LNCAP (cell line): ENCODE results near the gene KLF13.

Experiments used
- TF ChIP-seq, protein P1 (sequence below): fragments of 450-650 bp; IDR thresholded peaks from 2 replicates; pipeline ENCODE4 v1.5.1; 2017; ENCODE audit warnings: mild to moderate bottlenecking

The KLF13 gene

DNA sequence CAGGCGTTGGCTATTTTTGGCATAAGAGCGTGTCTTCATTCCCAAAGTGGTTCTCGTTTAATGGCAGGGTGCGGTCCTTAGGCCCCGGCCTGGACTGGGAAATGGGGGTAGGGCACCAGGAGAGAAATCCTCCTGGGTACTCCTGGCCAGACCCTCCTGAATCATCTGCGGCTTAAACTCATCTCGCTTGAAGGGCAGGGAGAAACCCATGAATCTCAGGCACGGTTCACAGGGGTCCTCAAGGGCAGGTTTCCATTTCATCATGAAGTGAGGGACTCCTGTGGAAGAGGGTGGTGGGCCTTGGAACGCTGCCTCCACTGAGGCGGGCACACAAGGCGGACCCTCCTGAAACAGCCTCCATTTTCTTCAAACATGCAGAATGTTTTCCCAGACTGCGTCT, 48.4 kb downstream of the KLF13 start:
- TF ChIP-seq, protein P1, sequence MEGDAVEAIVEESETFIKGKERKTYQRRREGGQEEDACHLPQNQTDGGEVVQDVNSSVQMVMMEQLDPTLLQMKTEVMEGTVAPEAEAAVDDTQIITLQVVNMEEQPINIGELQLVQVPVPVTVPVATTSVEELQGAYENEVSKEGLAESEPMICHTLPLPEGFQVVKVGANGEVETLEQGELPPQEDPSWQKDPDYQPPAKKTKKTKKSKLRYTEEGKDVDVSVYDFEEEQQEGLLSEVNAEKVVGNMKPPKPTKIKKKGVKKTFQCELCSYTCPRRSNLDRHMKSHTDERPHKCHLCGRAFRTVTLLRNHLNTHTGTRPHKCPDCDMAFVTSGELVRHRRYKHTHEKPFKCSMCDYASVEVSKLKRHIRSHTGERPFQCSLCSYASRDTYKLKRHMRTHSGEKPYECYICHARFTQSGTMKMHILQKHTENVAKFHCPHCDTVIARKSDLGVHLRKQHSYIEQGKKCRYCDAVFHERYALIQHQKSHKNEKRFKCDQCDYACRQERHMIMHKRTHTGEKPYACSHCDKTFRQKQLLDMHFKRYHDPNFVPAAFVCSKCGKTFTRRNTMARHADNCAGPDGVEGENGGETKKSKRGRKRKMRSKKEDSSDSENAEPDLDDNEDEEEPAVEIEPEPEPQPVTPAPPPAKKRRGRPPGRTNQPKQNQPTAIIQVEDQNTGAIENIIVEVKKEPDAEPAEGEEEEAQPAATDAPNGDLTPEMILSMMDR, result no peak

- TF ChIP-seq, protein P1, result no peak
Measured at GRCh38 chr15:31375772-31376171, 49.1 kb downstream of the KLF13 start.

DNA sequence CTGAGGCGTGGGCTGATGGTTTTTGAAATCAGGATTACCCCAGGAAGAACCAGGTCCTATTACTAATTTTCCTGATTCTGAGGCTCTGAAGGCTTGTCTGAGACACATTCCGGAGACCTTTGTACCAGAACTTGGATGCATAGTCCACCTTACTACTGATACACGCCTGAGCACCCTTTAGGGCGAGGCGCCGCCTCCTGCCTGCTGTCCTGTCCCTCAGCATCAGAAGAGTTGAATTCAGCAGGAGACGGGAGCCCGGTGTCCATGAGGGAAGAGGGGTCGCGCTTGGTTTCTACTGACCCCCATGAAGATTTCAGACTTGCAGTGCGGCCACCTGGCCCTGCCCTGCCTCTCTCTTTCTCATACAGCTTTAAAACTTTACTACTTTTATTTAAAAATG, 49.9 kb downstream of the KLF13 start:
- TF ChIP-seq, protein P1, result no peak

- TF ChIP-seq, protein P1, result no peak
Measured at GRCh38 chr15:31377030-31377429, 50.4 kb downstream of the KLF13 start.

- TF ChIP-seq, protein P1, result no peak
Measured at GRCh38 chr15:31378363-31378903, 51.8 kb downstream of the KLF13 start.

GRCh38 chr15:31379042-31379441, 52.4 kb downstream of the KLF13 start:
- TF ChIP-seq, protein P1, result no peak

DNA sequence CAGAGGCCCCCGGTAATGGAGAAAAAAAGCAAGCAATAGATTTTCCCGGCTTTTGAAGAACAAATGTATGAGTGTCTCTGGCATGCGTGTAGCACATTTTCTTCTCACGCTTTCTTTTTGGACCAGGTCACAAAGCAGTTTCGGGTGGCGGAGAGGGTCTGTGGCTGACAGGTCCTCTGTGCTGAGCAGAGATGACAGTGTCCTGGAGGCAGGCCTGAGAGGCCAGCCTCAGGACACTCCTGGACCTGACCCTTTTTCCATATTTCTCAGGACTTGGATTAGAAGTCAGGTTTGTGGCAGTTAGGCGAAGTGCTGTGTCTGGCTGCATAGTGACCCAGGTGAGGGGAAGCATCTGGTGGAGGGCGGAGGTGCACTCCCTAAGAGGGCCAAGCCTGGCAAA, 52.9 kb downstream of the KLF13 start:
- TF ChIP-seq, protein P1, result no peak
